GM19240 (cell line): ENCODE data around the gene ZDHHC21.

ENCODE experiments used
- DNase-seq: peaks from one replicate; pipeline ENCODE4 v3.0.0; 2011; ENCODE audit warnings: low spot score; ENCODE audit not compliant: insufficient read length

ZDHHC21 gene

DNA sequence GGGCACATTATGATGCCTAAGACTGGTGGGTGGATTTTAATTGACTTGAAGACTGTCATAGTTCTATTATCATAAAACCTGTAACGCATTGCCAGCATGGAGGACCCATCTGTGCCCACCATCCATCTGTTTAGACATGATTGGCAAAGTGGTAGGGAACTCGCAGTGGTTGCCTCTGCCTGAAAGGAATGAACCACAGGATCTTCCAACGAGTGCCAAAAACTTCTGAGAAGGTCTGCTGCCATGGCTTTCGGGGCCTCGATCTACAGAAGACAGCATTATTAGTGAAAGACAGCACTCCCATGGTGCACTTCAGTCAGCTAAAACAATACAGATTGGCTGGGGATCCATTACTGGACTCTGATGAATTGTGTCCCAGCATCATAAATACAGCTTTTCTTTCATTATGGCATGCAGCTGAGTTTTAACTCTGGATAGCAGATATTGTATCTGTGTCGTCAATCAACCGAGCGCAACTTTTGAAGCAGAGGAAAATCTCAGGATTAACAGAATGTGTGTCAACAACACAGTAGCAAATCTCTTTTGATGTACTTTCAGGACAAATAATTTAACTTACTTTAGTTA, 74.3 kb downstream of the ZDHHC21 start:
- no peak for DNase-seq

DNA sequence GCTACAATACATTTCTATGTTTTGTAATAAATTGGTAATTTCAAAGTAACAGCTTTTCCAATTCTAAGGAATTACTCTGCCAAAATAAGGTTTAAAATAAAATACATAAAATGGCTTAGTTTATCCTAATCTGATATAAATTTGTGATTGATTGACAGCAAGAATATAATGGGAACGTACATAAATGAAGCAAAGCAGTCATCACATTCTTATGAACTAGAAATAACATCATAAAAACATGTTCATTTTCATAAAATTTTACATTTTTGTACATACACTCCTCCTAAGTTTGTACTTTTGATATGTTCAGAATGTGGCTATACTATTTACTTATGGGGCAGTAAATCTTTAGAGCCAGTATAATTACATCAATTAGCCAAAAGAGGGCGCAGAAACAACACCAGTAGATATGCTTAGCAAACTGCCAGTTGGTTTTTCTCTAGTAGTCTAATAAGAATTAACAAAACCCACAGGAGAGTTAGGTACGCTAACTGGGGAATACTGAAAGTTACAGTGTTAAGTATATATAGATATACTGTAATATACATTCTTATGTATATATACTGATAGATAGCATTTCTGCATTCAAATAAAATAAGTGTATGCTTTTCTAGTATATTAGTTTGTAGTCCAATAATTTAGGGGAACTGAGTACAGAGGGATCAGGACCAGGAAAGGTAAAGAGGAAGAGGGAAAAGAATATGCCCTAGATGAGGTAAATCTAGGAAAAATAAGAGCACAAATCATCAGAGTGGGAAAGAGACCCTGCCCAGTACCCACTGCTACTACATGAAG, 76.8 kb downstream of the ZDHHC21 start:
- no peak for DNase-seq

DNA sequence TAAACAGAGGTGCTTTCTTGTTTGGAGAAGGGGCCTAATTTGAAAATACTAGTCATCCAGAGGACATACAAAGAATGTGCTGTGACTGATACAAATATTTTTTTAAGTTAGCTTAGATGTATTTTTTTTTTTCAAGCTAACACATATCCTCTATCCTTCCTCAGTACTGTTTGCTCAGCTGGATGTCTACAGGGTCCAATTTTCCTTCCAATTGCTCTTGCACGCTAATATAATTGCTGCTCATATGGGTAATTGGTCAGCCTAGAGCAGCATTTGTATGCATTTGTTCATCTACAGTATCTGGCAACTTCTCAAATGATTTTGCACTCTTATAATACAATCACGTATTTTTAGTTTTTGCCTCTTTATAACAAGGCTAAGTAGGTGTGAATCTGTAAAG, 84.7 kb downstream of the ZDHHC21 start:
- no peak for DNase-seq

DNA sequence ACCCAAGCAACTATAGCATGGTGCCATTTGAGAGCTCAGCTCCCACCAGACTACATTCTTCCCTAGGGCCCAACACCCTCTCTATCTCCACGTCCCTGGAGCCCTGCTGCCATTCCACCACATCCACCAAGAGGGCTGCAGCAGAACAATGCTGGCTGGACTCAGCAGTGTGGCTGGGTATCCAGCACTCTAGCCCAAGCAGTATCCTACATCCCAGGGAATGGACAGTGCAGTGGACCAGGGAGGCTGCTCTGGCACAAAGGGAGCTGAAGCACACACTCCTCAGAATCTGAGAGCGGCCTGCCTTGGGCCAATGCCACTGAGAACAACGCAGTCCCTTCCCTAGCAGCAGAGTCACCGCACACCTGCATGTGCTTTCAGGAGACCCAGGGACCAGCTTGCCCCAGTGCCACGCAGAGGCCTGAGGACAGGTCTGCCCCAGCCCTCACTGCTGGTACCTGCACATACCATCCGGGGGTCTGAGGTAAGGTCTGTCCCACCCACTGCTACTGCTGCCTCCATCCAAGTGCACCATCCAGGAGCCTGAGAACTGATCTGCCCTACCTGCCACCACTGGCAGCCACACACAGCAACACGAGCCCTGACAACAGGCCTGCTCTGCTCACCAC, 95.9 kb downstream of the ZDHHC21 start:
- DNase-seq, result no peak

DNA sequence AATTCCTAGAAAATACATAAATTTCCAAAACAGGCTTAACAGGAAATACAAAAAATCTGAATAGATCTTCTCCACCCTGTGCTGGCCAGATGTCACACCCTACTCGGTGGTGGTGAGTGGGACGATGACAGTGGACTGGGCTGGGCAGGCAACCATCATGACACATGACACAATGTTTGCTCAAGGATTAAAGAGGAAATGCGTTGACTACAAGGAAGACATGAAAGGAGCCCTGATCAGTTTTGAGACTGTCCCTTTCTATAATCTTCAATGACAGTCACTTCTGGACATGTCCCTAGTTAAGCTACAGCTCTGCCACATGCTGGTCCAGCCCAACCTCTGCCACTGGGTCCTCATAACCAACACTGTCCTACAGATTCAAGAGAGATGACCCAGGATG, 99.8 kb downstream of the ZDHHC21 start:
- DNase-seq, result no peak

DNA sequence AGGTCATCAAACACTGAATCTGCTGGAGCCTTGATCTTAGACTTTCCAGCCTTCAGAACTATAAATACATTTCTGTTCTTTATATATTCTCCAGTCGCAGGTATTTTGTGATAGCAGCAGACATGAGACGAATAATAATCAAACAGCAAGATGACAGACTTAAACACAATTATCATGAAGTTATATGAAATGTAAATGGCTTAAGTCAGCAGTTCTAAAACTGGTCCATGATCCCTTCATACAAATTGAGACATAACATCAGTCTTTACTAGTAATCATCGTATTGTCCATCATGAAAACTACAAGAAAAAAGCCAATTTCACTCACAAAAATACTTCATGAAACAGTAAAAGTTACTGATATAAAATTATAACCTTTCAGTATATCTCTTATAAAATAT, 101.8 kb downstream of the ZDHHC21 start:
- no peak for DNase-seq

DNA sequence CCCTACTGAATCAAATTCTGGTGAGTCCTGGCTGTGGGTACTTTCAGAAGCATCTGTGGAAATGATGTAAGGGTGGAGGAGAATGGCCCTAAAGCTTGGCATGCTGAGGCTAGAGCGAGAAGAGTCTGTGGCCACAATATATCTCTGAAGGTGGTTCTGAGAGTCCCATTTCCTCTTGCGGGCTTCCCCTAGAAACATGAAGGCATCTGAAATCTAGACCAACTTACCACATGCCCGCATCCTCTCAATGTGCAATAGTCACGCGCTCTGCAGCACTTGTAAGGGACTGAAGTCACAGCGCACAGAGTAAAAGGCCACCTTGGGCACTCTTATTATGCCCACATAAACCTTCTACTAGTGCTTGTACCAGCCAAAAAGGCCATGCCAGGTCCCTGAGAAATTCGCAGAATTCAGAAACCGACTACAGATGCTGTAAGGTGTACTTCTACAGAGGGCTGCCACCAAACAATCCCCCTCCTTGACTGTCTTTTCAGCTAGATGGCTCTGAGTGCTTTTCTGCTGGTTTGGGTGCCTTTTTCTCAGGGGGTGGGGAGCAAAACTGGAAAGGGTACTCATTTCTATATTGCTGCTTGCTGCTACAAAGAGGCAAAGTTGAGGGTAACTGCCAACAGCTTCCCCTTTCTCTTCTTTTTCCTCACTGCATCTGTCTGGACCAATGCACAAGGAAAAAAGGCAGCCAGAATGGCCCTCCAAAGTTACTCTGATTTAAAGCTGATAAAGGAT, 107.3 kb downstream of the ZDHHC21 start:
- DNase-seq, result peak; percentile 45

DNA sequence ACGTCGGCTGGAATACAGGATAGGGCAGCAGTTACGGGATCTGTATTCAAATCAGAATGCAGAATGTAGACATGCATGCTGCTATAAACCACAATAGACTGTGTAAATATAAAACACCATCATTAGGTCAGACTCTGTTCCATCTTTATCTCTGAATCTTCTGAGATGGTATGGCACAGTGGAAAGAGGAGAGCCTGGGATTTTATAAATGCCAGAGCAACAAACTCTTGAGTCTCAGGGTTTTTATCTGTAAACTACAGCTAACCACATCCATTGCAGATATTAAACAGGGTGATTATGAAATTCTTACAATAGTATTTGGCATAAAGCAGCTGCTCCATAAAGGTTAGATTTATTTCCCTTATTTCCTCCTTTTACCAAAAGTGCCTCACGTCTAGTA, 108.7 kb downstream of the ZDHHC21 start:
- DNase-seq, result no peak

DNA sequence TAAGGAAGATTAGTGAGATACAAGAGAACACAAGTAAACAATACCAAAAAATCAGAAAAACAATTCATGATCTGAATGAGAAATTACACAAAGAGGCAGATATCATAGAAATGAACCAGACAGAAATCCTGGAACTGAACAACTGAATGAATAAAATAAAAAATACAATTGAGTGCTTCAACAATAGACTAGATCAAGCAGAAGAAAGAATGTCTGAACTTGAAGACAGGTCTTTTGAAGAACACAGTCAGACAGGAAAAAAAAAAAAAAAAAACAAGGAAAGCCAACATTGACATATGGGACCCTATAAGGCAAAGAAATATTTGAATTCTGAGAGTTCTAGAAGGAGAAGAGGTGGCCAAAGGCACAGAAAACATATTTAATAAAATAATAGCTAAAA, 115.2 kb downstream of the ZDHHC21 start:
- DNase-seq, result no peak

DNA sequence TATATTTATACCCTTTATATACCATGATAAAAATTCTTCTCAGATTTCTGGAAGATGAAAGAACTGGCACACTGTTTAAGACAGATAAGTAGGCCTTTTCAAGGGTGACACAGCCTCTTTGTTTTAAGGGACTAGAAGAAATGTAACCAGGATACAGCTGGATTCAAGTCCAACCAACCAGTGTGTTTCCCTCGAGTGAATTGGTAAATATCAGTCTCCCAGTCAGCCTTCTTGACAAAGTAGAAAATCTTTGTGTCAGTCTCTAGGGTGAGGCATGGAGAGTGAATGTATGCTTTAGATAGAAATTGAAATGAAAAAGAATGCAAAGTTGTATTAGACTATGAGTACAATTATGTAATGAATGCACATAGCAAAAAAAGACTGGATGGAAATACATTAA, 119.1 kb downstream of the ZDHHC21 start:
- no peak for DNase-seq

DNA sequence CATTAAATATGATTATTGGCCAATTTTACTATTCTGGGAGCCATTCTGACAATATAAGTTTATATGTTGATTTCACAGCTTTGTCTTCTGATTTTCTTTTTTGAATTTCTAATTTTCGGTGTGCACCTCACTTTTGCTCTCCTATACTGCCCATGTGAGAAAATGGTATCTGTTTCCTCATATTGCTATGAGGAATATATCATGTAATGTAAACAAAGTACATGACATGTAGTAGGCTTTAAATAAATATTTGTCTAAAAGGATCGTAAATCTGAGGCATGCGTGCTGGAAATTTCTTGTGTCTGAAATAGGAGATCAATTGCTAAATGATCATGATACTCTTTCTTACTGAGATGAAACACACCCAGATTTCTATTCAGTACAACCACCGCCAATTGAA, 119.9 kb downstream of the ZDHHC21 start:
- no peak for DNase-seq

DNA sequence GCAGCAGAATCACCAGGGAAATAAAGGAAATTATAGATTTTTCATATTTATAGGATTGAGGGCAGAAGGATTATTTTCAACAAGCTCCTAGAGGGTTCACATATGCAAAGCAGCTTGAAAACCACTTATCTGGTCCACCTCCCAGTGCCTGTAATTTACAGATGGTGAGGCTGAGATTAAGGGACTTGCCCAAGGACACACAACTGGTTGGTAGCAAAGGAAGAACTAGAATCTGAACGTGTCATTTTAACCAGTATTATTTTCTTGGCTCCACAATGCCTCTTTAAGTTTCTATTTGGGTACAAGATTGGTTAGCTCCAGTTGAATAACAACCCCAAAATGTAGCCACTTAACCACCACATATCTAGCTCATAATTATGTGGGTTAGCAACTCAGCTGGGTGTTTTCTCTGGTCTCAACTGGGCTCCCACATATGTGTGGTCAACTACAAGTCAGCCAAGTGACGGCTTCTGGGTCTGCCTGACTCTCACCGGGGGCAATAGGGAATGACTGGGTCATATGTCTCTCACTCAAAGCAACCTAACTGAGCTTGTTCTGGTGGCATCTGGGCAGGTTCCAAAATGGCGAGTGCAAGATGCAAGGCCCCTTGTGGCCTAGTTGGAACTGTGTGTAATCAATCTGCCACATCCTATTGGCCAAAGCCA, 127.7 kb downstream of the ZDHHC21 start:
- DNase-seq, result no peak

DNA sequence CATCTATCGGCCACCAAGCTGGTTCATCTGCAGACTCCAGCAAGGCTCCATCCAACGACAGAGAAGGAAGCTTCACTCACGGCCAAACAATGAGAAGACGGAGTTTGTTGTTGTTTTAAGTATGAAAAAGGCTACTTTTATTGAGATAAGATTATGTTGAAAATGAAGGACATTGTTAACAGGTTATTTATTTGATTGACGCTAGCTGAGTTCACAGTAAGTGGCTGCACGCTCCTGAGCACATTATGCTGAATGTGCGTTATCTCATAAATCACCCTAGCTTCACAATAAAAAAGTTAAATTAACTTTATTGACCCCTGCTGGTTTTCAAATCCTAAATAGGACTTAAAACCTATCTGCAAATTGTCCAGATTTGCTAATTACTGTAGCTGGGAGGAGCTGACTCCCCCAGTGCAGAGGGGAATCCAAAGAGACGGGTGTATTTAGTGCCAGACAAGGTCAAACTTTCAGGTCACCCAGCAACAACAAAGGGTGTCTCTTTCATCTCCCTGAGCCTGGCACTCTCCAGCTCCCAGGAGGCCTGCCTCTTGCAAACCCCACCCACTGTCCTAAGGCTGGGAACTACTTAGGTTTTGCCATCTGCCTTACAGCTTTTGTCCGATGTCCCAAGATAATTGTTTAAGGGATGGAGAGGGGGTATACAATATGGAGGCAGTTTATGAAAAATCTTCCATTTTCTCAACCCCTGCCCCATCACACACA, 129.2 kb downstream of the ZDHHC21 start:
- DNase-seq, result no peak

DNA sequence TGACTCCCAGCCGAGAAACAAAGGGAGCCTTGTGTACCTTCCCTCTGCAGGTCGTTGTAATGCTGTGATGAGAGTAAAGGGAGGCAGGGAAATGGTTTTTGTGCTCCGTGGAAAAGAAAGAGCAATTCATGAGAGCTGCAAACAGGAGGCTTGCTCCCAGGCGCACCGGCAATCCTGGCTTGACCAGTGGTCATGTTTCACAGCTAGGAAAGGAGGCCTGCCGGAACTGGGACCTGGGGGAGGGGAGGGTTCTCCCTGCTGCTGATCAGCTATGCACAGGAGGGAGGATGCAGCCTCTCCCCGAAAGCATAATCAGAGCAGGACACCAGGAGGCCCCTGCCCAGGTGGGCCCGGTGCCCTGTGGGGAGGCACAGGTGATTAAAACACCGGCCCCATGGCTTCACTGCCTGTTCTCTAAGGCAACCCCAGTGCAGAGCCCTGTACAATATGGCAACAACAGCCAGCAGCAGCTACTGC, 131.3 kb downstream of the ZDHHC21 start:
- DNase-seq, result no peak
